ENCODE measurements around the gene ZFP64.

The ZFP64 gene

DNA sequence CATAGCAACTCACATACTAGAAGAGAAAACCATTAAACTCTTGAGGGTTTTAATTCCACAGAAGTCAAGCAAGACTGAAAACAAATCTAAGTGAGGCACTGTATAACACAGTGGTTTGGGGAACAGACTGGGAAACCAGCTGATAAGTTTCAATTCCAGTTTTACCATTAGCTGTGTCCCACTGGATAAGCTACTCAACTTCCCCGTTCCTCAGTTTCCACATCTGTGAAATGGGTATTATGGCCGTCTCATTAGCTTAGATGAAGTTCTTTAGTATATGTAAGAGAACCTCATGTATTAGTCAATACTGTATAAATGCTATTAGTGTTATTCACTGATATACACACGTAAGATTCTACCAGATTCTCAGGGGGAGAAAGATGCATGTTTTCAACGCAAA is 89.0 kb downstream of the ZFP64 start:
- no peak overlapping the region for H3K4me3 ChIP-seq (ENCODE audit: low read depth, low read length)
- no peak for DNase-seq (ENCODE audit: low read depth)
- TF ChIP-seq, protein P1, sequence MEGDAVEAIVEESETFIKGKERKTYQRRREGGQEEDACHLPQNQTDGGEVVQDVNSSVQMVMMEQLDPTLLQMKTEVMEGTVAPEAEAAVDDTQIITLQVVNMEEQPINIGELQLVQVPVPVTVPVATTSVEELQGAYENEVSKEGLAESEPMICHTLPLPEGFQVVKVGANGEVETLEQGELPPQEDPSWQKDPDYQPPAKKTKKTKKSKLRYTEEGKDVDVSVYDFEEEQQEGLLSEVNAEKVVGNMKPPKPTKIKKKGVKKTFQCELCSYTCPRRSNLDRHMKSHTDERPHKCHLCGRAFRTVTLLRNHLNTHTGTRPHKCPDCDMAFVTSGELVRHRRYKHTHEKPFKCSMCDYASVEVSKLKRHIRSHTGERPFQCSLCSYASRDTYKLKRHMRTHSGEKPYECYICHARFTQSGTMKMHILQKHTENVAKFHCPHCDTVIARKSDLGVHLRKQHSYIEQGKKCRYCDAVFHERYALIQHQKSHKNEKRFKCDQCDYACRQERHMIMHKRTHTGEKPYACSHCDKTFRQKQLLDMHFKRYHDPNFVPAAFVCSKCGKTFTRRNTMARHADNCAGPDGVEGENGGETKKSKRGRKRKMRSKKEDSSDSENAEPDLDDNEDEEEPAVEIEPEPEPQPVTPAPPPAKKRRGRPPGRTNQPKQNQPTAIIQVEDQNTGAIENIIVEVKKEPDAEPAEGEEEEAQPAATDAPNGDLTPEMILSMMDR (IDR thresholded peaks at IDR 0.05; ENCODE audit: low read depth, low read length): no peak
- TF ChIP-seq MYC (IDR thresholded peaks at IDR 0.05; ENCODE audit: low read depth, low read length): no peak
- TF ChIP-seq POLR2A (IDR thresholded peaks at IDR 0.05; ENCODE audit: extremely low read depth, insufficient read length): no peak

- no peak for DNase-seq (ENCODE audit: low read depth)
- no peak overlapping the region for H3K4me3 ChIP-seq (ENCODE audit: low read depth, low read length)
- TF ChIP-seq POLR2A (IDR thresholded peaks at IDR 0.05; ENCODE audit: extremely low read depth, insufficient read length) (no peak), MAX (IDR thresholded peaks at IDR 0.05; ENCODE audit: low read depth, low read length) (no peak), MYC (IDR thresholded peaks at IDR 0.05; ENCODE audit: low read depth, low read length) (no peak)
- TF ChIP-seq, protein P1 (IDR thresholded peaks at IDR 0.05; ENCODE audit: low read depth, low read length): no peak
Measured at GRCh38 chr20:52102126-52102525, 89.5 kb downstream of the ZFP64 start.
